GM23248 (cell line): Measurements from ENCODE around the gene MAF.

Experiments
- EZH2 ChIP-seq: fragments of 200-600 bp; sonication (generic); IDR thresholded peaks from 2 replicates; pipeline ENCODE4 v1.6.1; 2018; ENCODE audit warnings: antibody characterized with exemption, mild to moderate bottlenecking; ENCODE audit not compliant: insufficient read depth, poor library complexity, severe bottlenecking
- EZH2phosphoT487 ChIP-seq: fragments of 200-600 bp; sonication (generic); IDR thresholded peaks from 2 replicates; pipeline ENCODE4 v1.6.1; 2018; ENCODE audit warnings: antibody characterized with exemption, moderate library complexity, mild to moderate bottlenecking, low read depth; ENCODE audit not compliant: insufficient read depth

GRCh38 chr16:79561729-79562128 lies 38.8 kb downstream of the MAF start:
- TF ChIP-seq EZH2, result no peak
- no peak for TF ChIP-seq EZH2phosphoT487
